Vagina (tissue), 2 donors: ENCODE results near the gene THAP3.

Experiments
- POLR2A ChIP-seq, 2 donors: fragments of 450-650 bp; IDR thresholded peaks; one replicate each; pipeline ENCODE4 v1.6.1; 2017; ENCODE audit warnings: antibody characterized with exemption in 2 of 2, mild to moderate bottlenecking in 2 of 2, moderate library complexity in 2 of 2
- POLR2AphosphoS5 ChIP-seq, 2 donors: sonication (generic); formaldehyde crosslinking; IDR thresholded peaks; one replicate each; pipeline ENCODE4 v1.9.0; 2017; ENCODE audit warnings: antibody characterized with exemption in 2 of 2, mild to moderate bottlenecking in 2 of 2, low read depth in 1 of 2; ENCODE audit not compliant: insufficient read depth in 1 of 2
- TF ChIP-seq, protein P1 (sequence below), 3 experiments: fragments of 450-650 bp in 2 of 3; fragments of 200-600 bp in 1 of 3; sonication (generic) in 1 of 3; IDR thresholded peaks; one replicate each; pipeline ENCODE4 v1.5.1; 2017 to 2019; ENCODE audit warnings: antibody characterized with exemption in 3 of 3, mild to moderate bottlenecking in 2 of 3, moderate library complexity in 2 of 3

DNA sequence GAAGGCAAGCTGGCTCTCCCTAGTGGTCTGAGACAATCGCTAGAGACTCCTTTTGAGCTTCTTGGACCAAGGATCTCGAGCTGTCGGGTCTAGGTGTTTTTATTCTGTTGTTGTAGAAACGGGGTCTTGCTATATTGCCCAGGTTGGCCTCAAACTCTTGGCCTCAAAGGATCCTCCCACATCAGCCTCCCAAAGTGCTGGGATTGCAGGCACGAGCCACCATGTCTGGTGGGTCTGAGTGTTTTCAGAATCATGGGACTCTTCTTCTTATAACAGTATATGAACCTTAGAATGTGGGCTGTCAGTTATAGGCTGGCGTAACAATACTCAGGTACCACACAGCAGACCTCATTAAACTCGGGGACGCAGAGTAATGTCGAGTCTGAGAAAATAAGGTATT is 43.8 kb downstream of the THAP3 start:
- TF ChIP-seq, protein P1, sequence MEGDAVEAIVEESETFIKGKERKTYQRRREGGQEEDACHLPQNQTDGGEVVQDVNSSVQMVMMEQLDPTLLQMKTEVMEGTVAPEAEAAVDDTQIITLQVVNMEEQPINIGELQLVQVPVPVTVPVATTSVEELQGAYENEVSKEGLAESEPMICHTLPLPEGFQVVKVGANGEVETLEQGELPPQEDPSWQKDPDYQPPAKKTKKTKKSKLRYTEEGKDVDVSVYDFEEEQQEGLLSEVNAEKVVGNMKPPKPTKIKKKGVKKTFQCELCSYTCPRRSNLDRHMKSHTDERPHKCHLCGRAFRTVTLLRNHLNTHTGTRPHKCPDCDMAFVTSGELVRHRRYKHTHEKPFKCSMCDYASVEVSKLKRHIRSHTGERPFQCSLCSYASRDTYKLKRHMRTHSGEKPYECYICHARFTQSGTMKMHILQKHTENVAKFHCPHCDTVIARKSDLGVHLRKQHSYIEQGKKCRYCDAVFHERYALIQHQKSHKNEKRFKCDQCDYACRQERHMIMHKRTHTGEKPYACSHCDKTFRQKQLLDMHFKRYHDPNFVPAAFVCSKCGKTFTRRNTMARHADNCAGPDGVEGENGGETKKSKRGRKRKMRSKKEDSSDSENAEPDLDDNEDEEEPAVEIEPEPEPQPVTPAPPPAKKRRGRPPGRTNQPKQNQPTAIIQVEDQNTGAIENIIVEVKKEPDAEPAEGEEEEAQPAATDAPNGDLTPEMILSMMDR (IDR thresholded peaks at IDR 0.05) = no peak
- no peak for TF ChIP-seq POLR2A (IDR thresholded peaks at IDR 0.05)
- no peak for TF ChIP-seq POLR2AphosphoS5 (IDR thresholded peaks at IDR 0.05; ENCODE audit: insufficient read depth in 1 of 2, low read depth in 1 of 2)
